Hepatocyte (in vitro differentiated cells): ENCODE measurements around the gene USP22. TPM values are rescaled to one million over a fixed set of nuclear protein-coding genes. Genes with fewer than 3 reads are reported as not detected.

Experiments
- DNase-seq: peaks from one replicate; pipeline ENCODE4 v3.0.0-alpha.2; 2016; ENCODE audit warnings: low spot score
- H2AFZ ChIP-seq: fragments of 200-600 bp; sonication (generic); 2 replicates; pipeline ENCODE4 v1.6.0; 2016; ENCODE audit warnings: antibody characterized with exemption, mild to moderate bottlenecking
- H3K27ac ChIP-seq: fragments of 200-600 bp; sonication (generic); 2 replicates; pipeline ENCODE4 v1.5.1; 2016; ENCODE audit warnings: mild to moderate bottlenecking
- H3K27me3 ChIP-seq: fragments of 200-600 bp; sonication (generic); 2 replicates; pipeline ENCODE4 v1.6.1; 2016
- H3K36me3 ChIP-seq: fragments of 200-600 bp; sonication (generic); replicated peaks from 2 replicates; pipeline ENCODE4 v1.5.1; 2016; ENCODE audit warnings: low read depth; ENCODE audit not compliant: insufficient read depth
- H3K4me1 ChIP-seq: fragments of 200-600 bp; sonication (generic); 2 replicates; pipeline ENCODE4 v1.5.1; 2016; ENCODE audit warnings: mild to moderate bottlenecking, moderate library complexity; ENCODE audit not compliant: insufficient read depth
- H3K4me2 ChIP-seq: fragments of 200-600 bp; sonication (generic); 2 replicates; pipeline ENCODE4 v1.6.0; 2016
- H3K4me3 ChIP-seq: fragments of 200-600 bp; sonication (generic); 2 replicates; pipeline ENCODE4 v1.5.1; 2016; ENCODE audit warnings: mild to moderate bottlenecking
- H3K79me2 ChIP-seq: fragments of 200-600 bp; sonication (generic); 2 replicates; pipeline ENCODE4 v1.6.0; 2017; ENCODE audit warnings: mild to moderate bottlenecking
- H3K9me2 ChIP-seq: fragments of 200-600 bp; sonication (generic); replicated peaks from 2 replicates; pipeline ENCODE4 v1.6.0; 2017; ENCODE audit warnings: mild to moderate bottlenecking; ENCODE audit not compliant: insufficient read depth
- H3K9me3 ChIP-seq: fragments of 200-600 bp; sonication (generic); 2 replicates; pipeline ENCODE4 v1.5.1; 2016; ENCODE audit warnings: low read depth, mild to moderate bottlenecking
- H4K20me1 ChIP-seq: fragments of 200-600 bp; sonication (generic); 2 replicates; pipeline ENCODE4 v1.6.0; 2016; ENCODE audit warnings: mild to moderate bottlenecking; ENCODE audit not compliant: insufficient read depth, poor library complexity, severe bottlenecking
- CTCF ChIP-seq: fragments of 200-600 bp; sonication (generic); IDR thresholded peaks from 2 replicates; pipeline ENCODE4 v1.5.1; 2016; ENCODE audit warnings: antibody characterized with exemption, mild to moderate bottlenecking; ENCODE audit not compliant: poor library complexity
- EZH2 ChIP-seq: fragments of 200-600 bp; sonication (generic); IDR thresholded peaks from 2 replicates; pipeline ENCODE4 v1.6.1; 2016; ENCODE audit warnings: antibody characterized with exemption, mild to moderate bottlenecking, borderline replicate concordance
- EZH2phosphoT487 ChIP-seq: fragments of 200-600 bp; sonication (generic); IDR thresholded peaks from one replicate; pipeline ENCODE4 v1.6.1; 2018; ENCODE audit warnings: antibody characterized with exemption, mild to moderate bottlenecking, low read depth, moderate library complexity; ENCODE audit not compliant: unreplicated experiment, severe bottlenecking
- WGBS: methylation state at CpG from one replicate; pipeline ENCODE4 v1.1.6; 2016; ENCODE audit warnings: low lambda C conversion rate; ENCODE audit errors: missing lambda C conversion rate; 5-methylcytosine and 5-hydroxymethylcytosine counted together
- polyA plus RNA-seq: library from polyadenylated mRNA; unstranded; fragments of >200 nt; fragmentation: Nextera tagmentation; extraction: Ambion mirVana; gene quantifications from 2 replicates; pipeline ENCODE4 v1.2.1, GENCODE V29; 2016
- small RNA-seq: library from RNA; depleted of rRNA; stranded (forward); fragments of <200 nt; gene quantifications from one replicate; pipeline ENCODE3, GENCODE V24; 2014
- total RNA-seq: library from RNA; depleted of rRNA; stranded (reverse); fragments of >200 nt; gene quantifications from 2 replicates; pipeline ENCODE4 v1.2.3, GENCODE V29; 2014

USP22 gene
- total and polyA plus RNA-seq, 2 experiments from 2014 or later: 84.0 to 157 TPM

- no peaks in the 10 kb centered on the region for H3K79me2 ChIP-seq
- no peak for TF ChIP-seq EZH2phosphoT487
- TF ChIP-seq CTCF: no peak
- no peak for TF ChIP-seq EZH2
- WGBS: 64% methylated on average over 6 of the region's 6 CpGs
- H3K4me1 ChIP-seq: peaks cover 6% of the 10 kb centered on the region
- no peaks in the 10 kb centered on the region for H3K27me3 ChIP-seq
- peak overlapping the region; percentile 11 for H3K4me2 ChIP-seq
- H3K9me2 ChIP-seq: no peaks in the 10 kb centered on the region
- no peak overlapping the region for H3K4me3 ChIP-seq
- H2AFZ ChIP-seq: no peak overlapping the region
- H3K27ac ChIP-seq: peak overlapping the region; percentile 36
- H3K36me3 ChIP-seq: no peaks in the 10 kb centered on the region
- no peaks in the 10 kb centered on the region for H4K20me1 ChIP-seq
- H3K9me3 ChIP-seq: no peaks in the 10 kb centered on the region
- DNase-seq: peak; percentile 50
Measured at GRCh38 chr17:20955427-20956323, 87.1 kb downstream of the USP22 start.

GRCh38 chr17:20954794-20955193 is 88.0 kb downstream of the USP22 start:
- DNase-seq: no peak
- Histone ChIP-seq H4K20me1 (no peaks in the 10 kb centered on the region), H3K9me2 (no peaks in the 10 kb centered on the region), H3K27ac (peak overlapping the region; percentile 36), H3K4me1 (peaks cover 6% of the 10 kb centered on the region), H3K4me2 (peak overlapping the region; percentile 4), H2AFZ (no peak overlapping the region), H3K79me2 (no peaks in the 10 kb centered on the region), H3K4me3 (no peak overlapping the region), H3K9me3 (no peaks in the 10 kb centered on the region), H3K27me3 (no peaks in the 10 kb centered on the region), H3K36me3 (no peaks in the 10 kb centered on the region)
- WGBS: 90% methylated on average over 4 of the region's 4 CpGs
- TF ChIP-seq EZH2phosphoT487 (no peak), EZH2 (no peak), CTCF (no peak)

GRCh38 chr17:20952183-20952582 is 90.6 kb downstream of the USP22 start:
- no peaks in the 10 kb centered on the region for H3K79me2 ChIP-seq
- no peak overlapping the region for H3K27ac ChIP-seq
- no peaks in the 10 kb centered on the region for H3K9me3 ChIP-seq
- no peak for TF ChIP-seq EZH2phosphoT487
- TF ChIP-seq EZH2: no peak
- H3K4me2 ChIP-seq: no peak overlapping the region
- H3K4me3 ChIP-seq: no peak overlapping the region
- H2AFZ ChIP-seq: no peak overlapping the region
- no peaks in the 10 kb centered on the region for H4K20me1 ChIP-seq
- H3K9me2 ChIP-seq: no peaks in the 10 kb centered on the region
- WGBS: 68% methylated on average over 7 of the region's 7 CpGs
- peaks cover 6% of the 10 kb centered on the region for H3K4me1 ChIP-seq
- peak; percentile 22 for DNase-seq
- H3K27me3 ChIP-seq: no peaks in the 10 kb centered on the region
- no peaks in the 10 kb centered on the region for H3K36me3 ChIP-seq

Small RNAs within 50 kb of the gene (small RNA-seq; reads per million reads assigned to genes)
- not detected for gene AC087393.1

Other genes with a start within 250 kb of the USP22 start
- gene DHRS7B, start 84.0 kb upstream of the USP22 start, total RNA-seq: 34.6 and 36.7 TPM in 2 replicates
- 46.2 and 55.6 TPM in 2 replicates for gene DHRS7B, start 84.0 kb upstream of the USP22 start, polyA plus RNA-seq
- 18.4 and 21.6 TPM in 2 replicates for gene TMEM11, start 171.2 kb upstream of the USP22 start, total RNA-seq
- 55.4 and 78.1 TPM in 2 replicates for gene TMEM11, start 171.2 kb upstream of the USP22 start, polyA plus RNA-seq
- gene NATD1, start 210.4 kb upstream of the USP22 start, total RNA-seq: 5.0 and 5.4 TPM in 2 replicates
- 4.8 and 6.7 TPM in 2 replicates for gene NATD1, start 210.4 kb upstream of the USP22 start, polyA plus RNA-seq
- 16.1 and 21.8 TPM in 2 replicates for gene MAP2K3, start 241.7 kb upstream of the USP22 start, total RNA-seq
- 58.4 and 62.4 TPM in 2 replicates for gene MAP2K3, start 241.7 kb upstream of the USP22 start, polyA plus RNA-seq